Neural cell (in vitro differentiated cells): Measurements from ENCODE around the gene EIF2S3B. TPM values are rescaled to one million over a fixed set of nuclear protein-coding genes. Genes with fewer than 3 reads are reported as not detected.

ENCODE experiments used
- H2AFZ ChIP-seq: fragments of 200-600, 300-800 bp; sonication (generic), shearing (Covaris generic); 2 replicates; pipeline ENCODE4 v1.6.0; 2014; ENCODE audit warnings: low read depth, mild to moderate bottlenecking, antibody characterized with exemption, low read length, moderate library complexity
- H3F3A ChIP-seq: fragments of 200-600 bp; shearing (Covaris generic); 2 replicates; pipeline ENCODE4 v1.6.1; 2016; ENCODE audit warnings: mild to moderate bottlenecking, moderate library complexity, mixed read lengths, antibody characterized with exemption, low read length; ENCODE audit not compliant: insufficient read depth, poor library complexity, severe bottlenecking
- H3K27ac ChIP-seq: fragments of 200-600, 300-800 bp; sonication (generic), shearing (Covaris generic); 2 replicates; pipeline ENCODE4 v1.5.1; 2014; ENCODE audit warnings: mild to moderate bottlenecking, low read length, moderate library complexity
- H3K27me3 ChIP-seq: fragments of 300-800, 200-600 bp; sonication (generic), shearing (Covaris generic); 2 replicates; pipeline ENCODE4 v1.6.0; 2014; ENCODE audit warnings: mild to moderate bottlenecking, low read depth, low read length, moderate library complexity; ENCODE audit not compliant: insufficient read depth
- H3K36me3 ChIP-seq: fragments of 300-800, 200-600 bp; sonication (generic), shearing (Covaris generic); 2 replicates; pipeline ENCODE4 v1.5.1; 2014; ENCODE audit warnings: mild to moderate bottlenecking, antibody characterized with exemption, low read length, moderate library complexity; ENCODE audit not compliant: insufficient read depth
- H3K4me2 ChIP-seq: fragments of 300-800, 200-600 bp; sonication (generic), shearing (Covaris generic); 2 replicates; pipeline ENCODE4 v1.6.0; 2014; ENCODE audit warnings: mild to moderate bottlenecking, low read length
- H3K4me3 ChIP-seq: fragments of 300-800, 200-600 bp; sonication (generic), shearing (Covaris generic); 2 replicates; pipeline ENCODE4 v1.5.1; 2014; ENCODE audit warnings: mild to moderate bottlenecking, low read length, moderate library complexity
- H3K79me2 ChIP-seq: fragments of 200-600 bp; shearing (Covaris generic); replicated peaks from 2 replicates; pipeline ENCODE4 v1.6.0; 2014; ENCODE audit warnings: mild to moderate bottlenecking, low read length, moderate library complexity; ENCODE audit not compliant: insufficient read depth
- H3K9ac ChIP-seq: fragments of 300-800, 200-600 bp; sonication (generic), shearing (Covaris generic); 2 replicates; pipeline ENCODE4 v1.6.1; 2016; ENCODE audit warnings: mild to moderate bottlenecking, low read length, mixed read lengths
- H3K9me2 ChIP-seq: fragments of 200-600 bp; shearing (Covaris generic); 2 replicates; pipeline ENCODE4 v1.6.1; 2016; ENCODE audit warnings: mild to moderate bottlenecking, low read length, mixed read lengths; ENCODE audit not compliant: insufficient read depth
- H3K9me3 ChIP-seq: fragments of 200-600, 300-800 bp; sonication (generic), shearing (Covaris generic); 2 replicates; pipeline ENCODE4 v1.6.1; 2016; ENCODE audit warnings: mild to moderate bottlenecking, mixed run types, low read length, moderate library complexity, mixed read lengths
- H4K20me1 ChIP-seq: fragments of 200-600 bp; shearing (Covaris generic); 2 replicates; pipeline ENCODE4 v1.6.1; 2016; ENCODE audit warnings: mild to moderate bottlenecking, mixed run types; ENCODE audit not compliant: insufficient read depth
- EP300 ChIP-seq: fragments of 450-650 bp; conservative IDR thresholded peaks from 2 replicates; pipeline ENCODE4 v1.6.1; 2014; ENCODE audit warnings: antibody characterized with exemption, mild to moderate bottlenecking, moderate library complexity; ENCODE audit not compliant: poor library complexity, severe bottlenecking
- EZH2 ChIP-seq: fragments of 200-600, 300-800 bp; shearing (Covaris generic), sonication (generic); IDR thresholded peaks from 2 replicates; pipeline ENCODE4 v1.6.1; 2014; ENCODE audit warnings: antibody characterized with exemption, low read length, borderline replicate concordance, mild to moderate bottlenecking; ENCODE audit not compliant: insufficient read depth, poor library complexity, severe bottlenecking
- MXI1 ChIP-seq: fragments of 450-650 bp; conservative IDR thresholded peaks from 2 replicates; pipeline ENCODE4 v1.6.1; 2014; ENCODE audit warnings: antibody characterized with exemption, mild to moderate bottlenecking; ENCODE audit not compliant: poor library complexity, severe bottlenecking
- POLR2AphosphoS5 ChIP-seq: IDR thresholded peaks from 2 replicates; pipeline ENCODE4 v1.6.1; 2012
- RAD21 ChIP-seq: fragments of 450-650 bp; conservative IDR thresholded peaks from 2 replicates; pipeline ENCODE4 v1.6.1; 2014; ENCODE audit warnings: antibody characterized with exemption, mild to moderate bottlenecking, moderate library complexity
- SMC3 ChIP-seq: fragments of 450-650 bp; conservative IDR thresholded peaks from 2 replicates; pipeline ENCODE4 v1.6.1; 2014; ENCODE audit warnings: antibody characterized with exemption, mild to moderate bottlenecking, moderate library complexity; ENCODE audit not compliant: poor library complexity
- TAF1 ChIP-seq: IDR thresholded peaks from 2 replicates; pipeline ENCODE4 v1.6.1; 2012; ENCODE audit warnings: low read depth
- polyA plus RNA-seq: library from polyadenylated mRNA; depleted of rRNA; stranded (reverse); fragments of >200 nt; gene quantifications from 2 replicates; pipeline ENCODE4 v1.2.3, GENCODE V29; 2014
- TF ChIP-seq, protein P1 (sequence below): IDR thresholded peaks from 2 replicates; pipeline ENCODE4 v1.6.1; 2012; ENCODE audit warnings: borderline replicate concordance
- TF ChIP-seq, protein P2 (sequence below): fragments of 450-650 bp; IDR thresholded peaks from 2 replicates; pipeline ENCODE4 v1.5.1; 2014; ENCODE audit warnings: antibody characterized with exemption, mild to moderate bottlenecking, moderate library complexity; ENCODE audit not compliant: poor library complexity, severe bottlenecking

EIF2S3B gene
- polyA plus RNA-seq, 1 donor from 2014 or later: 3.6 TPM

DNA sequence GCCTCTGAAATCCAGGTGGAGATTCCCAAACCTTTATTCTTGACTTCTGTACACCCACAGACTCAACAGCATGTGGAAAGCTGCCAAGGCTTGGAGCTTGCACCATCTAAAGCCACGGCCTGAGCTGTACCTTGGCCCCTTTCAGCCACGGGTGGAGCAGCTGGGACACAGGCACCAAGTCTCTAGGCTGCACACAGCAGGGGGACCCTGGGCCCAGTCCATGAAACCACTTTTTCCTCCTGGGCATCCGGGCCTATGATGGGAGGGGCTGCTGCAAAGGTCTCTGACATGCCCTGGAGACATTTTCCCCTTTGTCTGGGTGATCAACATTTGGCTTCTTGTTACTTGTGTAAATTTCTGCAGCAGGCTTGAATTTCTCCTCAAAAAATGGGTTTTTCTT lies 32.0 kb downstream of the EIF2S3B start:
- no peak for TF ChIP-seq MXI1
- TF ChIP-seq POLR2AphosphoS5: no peak
- TF ChIP-seq, protein P1, sequence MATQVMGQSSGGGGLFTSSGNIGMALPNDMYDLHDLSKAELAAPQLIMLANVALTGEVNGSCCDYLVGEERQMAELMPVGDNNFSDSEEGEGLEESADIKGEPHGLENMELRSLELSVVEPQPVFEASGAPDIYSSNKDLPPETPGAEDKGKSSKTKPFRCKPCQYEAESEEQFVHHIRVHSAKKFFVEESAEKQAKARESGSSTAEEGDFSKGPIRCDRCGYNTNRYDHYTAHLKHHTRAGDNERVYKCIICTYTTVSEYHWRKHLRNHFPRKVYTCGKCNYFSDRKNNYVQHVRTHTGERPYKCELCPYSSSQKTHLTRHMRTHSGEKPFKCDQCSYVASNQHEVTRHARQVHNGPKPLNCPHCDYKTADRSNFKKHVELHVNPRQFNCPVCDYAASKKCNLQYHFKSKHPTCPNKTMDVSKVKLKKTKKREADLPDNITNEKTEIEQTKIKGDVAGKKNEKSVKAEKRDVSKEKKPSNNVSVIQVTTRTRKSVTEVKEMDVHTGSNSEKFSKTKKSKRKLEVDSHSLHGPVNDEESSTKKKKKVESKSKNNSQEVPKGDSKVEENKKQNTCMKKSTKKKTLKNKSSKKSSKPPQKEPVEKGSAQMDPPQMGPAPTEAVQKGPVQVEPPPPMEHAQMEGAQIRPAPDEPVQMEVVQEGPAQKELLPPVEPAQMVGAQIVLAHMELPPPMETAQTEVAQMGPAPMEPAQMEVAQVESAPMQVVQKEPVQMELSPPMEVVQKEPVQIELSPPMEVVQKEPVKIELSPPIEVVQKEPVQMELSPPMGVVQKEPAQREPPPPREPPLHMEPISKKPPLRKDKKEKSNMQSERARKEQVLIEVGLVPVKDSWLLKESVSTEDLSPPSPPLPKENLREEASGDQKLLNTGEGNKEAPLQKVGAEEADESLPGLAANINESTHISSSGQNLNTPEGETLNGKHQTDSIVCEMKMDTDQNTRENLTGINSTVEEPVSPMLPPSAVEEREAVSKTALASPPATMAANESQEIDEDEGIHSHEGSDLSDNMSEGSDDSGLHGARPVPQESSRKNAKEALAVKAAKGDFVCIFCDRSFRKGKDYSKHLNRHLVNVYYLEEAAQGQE: no peak
- no peak for TF ChIP-seq TAF1
- TF ChIP-seq RAD21: no peak
- TF ChIP-seq EP300: no peak
- TF ChIP-seq EZH2: no peak
- TF ChIP-seq, protein P2, sequence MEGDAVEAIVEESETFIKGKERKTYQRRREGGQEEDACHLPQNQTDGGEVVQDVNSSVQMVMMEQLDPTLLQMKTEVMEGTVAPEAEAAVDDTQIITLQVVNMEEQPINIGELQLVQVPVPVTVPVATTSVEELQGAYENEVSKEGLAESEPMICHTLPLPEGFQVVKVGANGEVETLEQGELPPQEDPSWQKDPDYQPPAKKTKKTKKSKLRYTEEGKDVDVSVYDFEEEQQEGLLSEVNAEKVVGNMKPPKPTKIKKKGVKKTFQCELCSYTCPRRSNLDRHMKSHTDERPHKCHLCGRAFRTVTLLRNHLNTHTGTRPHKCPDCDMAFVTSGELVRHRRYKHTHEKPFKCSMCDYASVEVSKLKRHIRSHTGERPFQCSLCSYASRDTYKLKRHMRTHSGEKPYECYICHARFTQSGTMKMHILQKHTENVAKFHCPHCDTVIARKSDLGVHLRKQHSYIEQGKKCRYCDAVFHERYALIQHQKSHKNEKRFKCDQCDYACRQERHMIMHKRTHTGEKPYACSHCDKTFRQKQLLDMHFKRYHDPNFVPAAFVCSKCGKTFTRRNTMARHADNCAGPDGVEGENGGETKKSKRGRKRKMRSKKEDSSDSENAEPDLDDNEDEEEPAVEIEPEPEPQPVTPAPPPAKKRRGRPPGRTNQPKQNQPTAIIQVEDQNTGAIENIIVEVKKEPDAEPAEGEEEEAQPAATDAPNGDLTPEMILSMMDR: no peak
- TF ChIP-seq SMC3: no peak
- Histone ChIP-seq H3K9ac (no peak overlapping the region), H3K79me2 (no peaks in the 10 kb centered on the region), H3K4me3 (no peak overlapping the region), H4K20me1 (no peaks in the 10 kb centered on the region), H3K27me3 (no peaks in the 10 kb centered on the region), H3K4me2 (no peak overlapping the region), H3K9me2 (no peaks in the 10 kb centered on the region), H3K9me3 (no peaks in the 10 kb centered on the region), H3K27ac (no peak overlapping the region), H2AFZ (no peak overlapping the region), H3K36me3 (no peaks in the 10 kb centered on the region), H3F3A (no peaks in the 10 kb centered on the region)

DNA sequence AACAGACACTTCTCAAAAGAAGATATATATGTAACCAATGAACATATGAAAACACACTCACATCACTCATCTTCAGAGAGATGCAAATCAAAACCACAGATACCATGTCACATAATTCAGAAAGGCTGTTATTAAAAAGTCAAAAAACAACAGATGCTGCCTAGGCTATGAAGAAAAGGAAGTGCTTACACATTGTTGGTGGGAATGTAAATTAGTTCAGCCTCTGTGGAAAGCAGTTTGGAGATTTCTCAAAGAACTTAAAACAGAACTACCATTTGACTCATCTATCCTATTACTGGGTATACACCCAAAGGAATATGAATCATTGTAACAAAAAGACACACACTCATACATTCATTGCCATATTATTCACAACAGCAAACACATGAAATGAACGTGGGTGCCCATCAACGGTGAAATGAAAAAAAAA lies 35.1 kb downstream of the EIF2S3B start:
- no peaks in the 10 kb centered on the region for H3K79me2 ChIP-seq
- no peaks in the 10 kb centered on the region for H3K36me3 ChIP-seq
- H3K9ac ChIP-seq: no peak overlapping the region
- H3K4me2 ChIP-seq: no peak overlapping the region
- no peak overlapping the region for H2AFZ ChIP-seq
- no peak overlapping the region for H3K27ac ChIP-seq
- no peak overlapping the region for H3K4me3 ChIP-seq
- H3K9me2 ChIP-seq: no peaks in the 10 kb centered on the region
- TF ChIP-seq, protein P2: no peak
- TF ChIP-seq, protein P1: no peak
- TF ChIP-seq POLR2AphosphoS5 (no peak), EZH2 (no peak), EP300 (no peak), TAF1 (no peak), SMC3 (no peak)
- H4K20me1 ChIP-seq: no peaks in the 10 kb centered on the region
- no peaks in the 10 kb centered on the region for H3K27me3 ChIP-seq
- no peaks in the 10 kb centered on the region for H3K9me3 ChIP-seq
- no peaks in the 10 kb centered on the region for H3F3A ChIP-seq
